Peyer's patch (tissue), 4 donors: ENCODE data around the gene BAAT.

ENCODE experiments used
- CTCF ChIP-seq, 6 experiments: fragments of 450-650 bp in 4 of 6; fragments of 200-600 bp in 2 of 6; sonication (generic) in 1 of 6; IDR thresholded peaks; one replicate each; pipeline ENCODE4 v1.5.1; 2017 to 2019; ENCODE audit warnings: antibody characterized with exemption in 6 of 6, mild to moderate bottlenecking in 3 of 6, moderate library complexity in 1 of 6
- POLR2A ChIP-seq, 2 donors: fragments of 450-650 bp; IDR thresholded peaks; one replicate each; pipeline ENCODE4 v1.5.1; 2017; ENCODE audit warnings: antibody characterized with exemption in 2 of 2, mild to moderate bottlenecking in 2 of 2, moderate library complexity in 2 of 2

GRCh38 chr9:101371813-101372212, 13.0 kb downstream of the BAAT start:
- TF ChIP-seq CTCF (IDR thresholded peaks at IDR 0.05) (no peak), POLR2A (IDR thresholded peaks at IDR 0.05) (no peak)
